Upper lobe of left lung (tissue), 6 donors: ENCODE results near the gene HTR3D. TPM values are rescaled to one million over a fixed set of nuclear protein-coding genes. Genes with fewer than 3 reads are reported as not detected.

Experiments used
- ATAC-seq, 2 donors: fragments of 200-7000 bp; cut with Tn5 transposase; one replicate each; pipeline ENCODE4 v1.9.1; 2022; ENCODE audit warnings: mild to moderate bottlenecking in 2 of 2, moderate library complexity in 2 of 2; ENCODE audit not compliant: low FRiP score in 2 of 2
- DNase-seq, 2 donors: peaks; one replicate each; pipeline ENCODE4 v3.0.0-alpha.2; 2019 to 2020
- H3K27ac ChIP-seq, 4 donors: fragments of 200-600 bp; sonication (generic); one replicate each; pipeline ENCODE4 v1.5.1; 2016 to 2019
- H3K27me3 ChIP-seq, 4 donors: fragments of 200-600 bp; sonication (generic); one replicate each; pipeline ENCODE4 v1.5.1; 2017 to 2019
- H3K36me3 ChIP-seq, 4 donors: fragments of 200-600 bp; sonication (generic); one replicate each; pipeline ENCODE4 v1.5.1; 2016 to 2019
- H3K4me1 ChIP-seq, 4 donors: fragments of 200-600 bp; sonication (generic); one replicate each; pipeline ENCODE4 v1.5.1; 2018 to 2019
- H3K4me3 ChIP-seq, 4 donors: fragments of 200-600 bp; sonication (generic); one replicate each; pipeline ENCODE4 v1.5.1; 2017 to 2019; ENCODE audit warnings: mild to moderate bottlenecking in 2 of 4, moderate library complexity in 1 of 4
- H3K9me3 ChIP-seq, 4 donors: fragments of 200-600 bp; sonication (generic); one replicate each; pipeline ENCODE4 v1.5.1; 2018 to 2019
- CTCF ChIP-seq, 6 experiments: fragments of 450-650 bp in 4 of 6; fragments of 200-600 bp in 2 of 6; sonication (generic) in 2 of 6; IDR thresholded peaks; one replicate each; pipeline ENCODE4 v1.5.1; 2016 to 2019; ENCODE audit warnings: antibody characterized with exemption in 6 of 6
- EP300 ChIP-seq, 4 donors: sonication (generic); formaldehyde crosslinking; IDR thresholded peaks; one replicate each; pipeline ENCODE4 v1.5.1; 2017; ENCODE audit warnings: antibody characterized with exemption in 4 of 4, control low read depth in 2 of 4
- POLR2A ChIP-seq, 4 donors: fragments of 450-650 bp; IDR thresholded peaks; one replicate each; pipeline ENCODE4 v1.5.1; 2016 to 2017; ENCODE audit warnings: antibody characterized with exemption in 4 of 4, mild to moderate bottlenecking in 2 of 4
- POLR2AphosphoS5 ChIP-seq, 2 donors: sonication (generic); formaldehyde crosslinking; IDR thresholded peaks; one replicate each; pipeline ENCODE4 v1.5.1; 2017; ENCODE audit warnings: antibody characterized with exemption in 2 of 2
- WGBS, 2 donors: methylation state at CpG; one replicate each; pipeline ENCODE4 v1.1.5; 2017 to 2018; 5-methylcytosine and 5-hydroxymethylcytosine counted together
- total RNA-seq, 6 donors: library from RNA; depleted of rRNA in 4 of 6; stranded (reverse); fragments of >200 nt in 4 of 6; gene quantifications; one replicate each; pipeline versions ENCODE4 v1.1.0 to v1.2.1, GENCODE V29; 2016 to 2021
- donor health status: DM: no; HTN: no; CAD: no; lungs with moderate emphysema.
- donor health status: DM: no; HTN: yes; CAD: no; lungs with severe emphysema.

The HTR3D gene
- total RNA-seq, 6 donors from 2014 or later: not detected

GRCh38 chr3:184008161-184008560, 23.4 kb upstream of the HTR3D start:
- WGBS, 2 donors: 39 to 40% methylated on average over 3 of the region's 3 CpGs
- Histone ChIP-seq H3K36me3 (peaks cover 0 to 19% (median 4%) of the 10 kb centered on the region in 4 donors), H3K27me3 (no peaks in the 10 kb centered on the region), H3K4me3 (no peak overlapping the region), H3K4me1 (peaks cover 6 to 36% (median 18%) of the 10 kb centered on the region in 4 donors), H3K27ac (peak overlapping the region in 2 of 4 donors; percentile 13 to 40), H3K9me3 (no peaks in the 10 kb centered on the region)
- TF ChIP-seq CTCF (IDR thresholded peaks at IDR 0.05): no peak
- no peak for TF ChIP-seq POLR2A (IDR thresholded peaks at IDR 0.05)
- no peak for TF ChIP-seq POLR2AphosphoS5 (IDR thresholded peaks at IDR 0.05)
- no peak for TF ChIP-seq EP300 (IDR thresholded peaks at IDR 0.05)
- DNase-seq: no peak
- no peak for ATAC-seq

GRCh38 chr3:184011230-184011876, 20.2 kb upstream of the HTR3D start:
- H3K36me3 ChIP-seq: peaks cover 0 to 30% (median 6%) of the 10 kb centered on the region in 4 donors
- whole genome bisulfite sequencing, 2 donors: 43 to 47% methylated on average over 4 of the region's 4 CpGs
- H3K27ac ChIP-seq: no peak overlapping the region
- TF ChIP-seq EP300 (IDR thresholded peaks at IDR 0.05): no peak
- H3K27me3 ChIP-seq: no peaks in the 10 kb centered on the region
- no peak for ATAC-seq
- DNase-seq: no peak
- H3K4me3 ChIP-seq: no peak overlapping the region
- H3K9me3 ChIP-seq: no peaks in the 10 kb centered on the region
- H3K4me1 ChIP-seq: peaks cover under 1 to 15% (median 7%) of the 10 kb centered on the region in 4 donors

- DNase-seq (no peak), ATAC-seq (no peak)
- no peak overlapping the region for H3K27ac ChIP-seq
- 78 to 83% methylated on average over 6 of the region's 6 CpGs for WGBS, 2 donors
- peaks cover 7 to 19% (median 14%) of the 10 kb centered on the region in 4 donors for H3K4me1 ChIP-seq
- TF ChIP-seq POLR2A (IDR thresholded peaks at IDR 0.05): no peak
- no peak for TF ChIP-seq POLR2AphosphoS5 (IDR thresholded peaks at IDR 0.05)
- TF ChIP-seq EP300 (IDR thresholded peaks at IDR 0.05): no peak
- no peak for TF ChIP-seq CTCF (IDR thresholded peaks at IDR 0.05)
- no peak overlapping the region for H3K4me3 ChIP-seq
- no peaks in the 10 kb centered on the region for H3K9me3 ChIP-seq
- H3K36me3 ChIP-seq: peaks cover 0 to 30% (median 6%) of the 10 kb centered on the region in 4 donors
- no peaks in the 10 kb centered on the region for H3K27me3 ChIP-seq
Measured at GRCh38 chr3:184011937-184012889, 19.3 kb upstream of the HTR3D start.

GRCh38 chr3:184015381-184016019, 16.0 kb upstream of the HTR3D start:
- Histone ChIP-seq H3K4me3 (no peak overlapping the region), H3K9me3 (no peaks in the 10 kb centered on the region), H3K4me1 (peaks cover 8 to 24% (median 10%) of the 10 kb centered on the region in 4 donors), H3K27ac (no peak overlapping the region), H3K27me3 (no peaks in the 10 kb centered on the region), H3K36me3 (peaks cover 0 to 21% (median 6%) of the 10 kb centered on the region in 4 donors)
- ATAC-seq: no peak
- no peak for DNase-seq
- 76 to 77% methylated on average over 10 of the region's 10 CpGs for WGBS, 2 donors
- TF ChIP-seq EP300 (IDR thresholded peaks at IDR 0.05) (no peak), POLR2A (IDR thresholded peaks at IDR 0.05) (no peak), CTCF (IDR thresholded peaks at IDR 0.05) (no peak), POLR2AphosphoS5 (IDR thresholded peaks at IDR 0.05) (no peak)

- no peaks in the 10 kb centered on the region for H3K9me3 ChIP-seq
- ATAC-seq (no peak), DNase-seq (no peak)
- WGBS, 2 donors: 78 to 84% methylated on average over 5 of the region's 5 CpGs
- peaks cover 0 to 21% (median 5%) of the 10 kb centered on the region in 4 donors for H3K36me3 ChIP-seq
- no peaks in the 10 kb centered on the region for H3K27me3 ChIP-seq
- H3K4me3 ChIP-seq: no peak overlapping the region
- TF ChIP-seq CTCF (IDR thresholded peaks at IDR 0.05) (no peak), EP300 (IDR thresholded peaks at IDR 0.05) (no peak), POLR2A (IDR thresholded peaks at IDR 0.05) (no peak), POLR2AphosphoS5 (IDR thresholded peaks at IDR 0.05) (no peak)
- peaks cover 8 to 24% (median 10%) of the 10 kb centered on the region in 4 donors for H3K4me1 ChIP-seq
- no peak overlapping the region for H3K27ac ChIP-seq
Measured at GRCh38 chr3:184016169-184016570, 15.4 kb upstream of the HTR3D start.
